Stimulated activated CD8-positive, alpha-beta memory T cell treated with anti-CD3 and anti-CD28 coated beads, Interleukin-4, amount 100 ng/mL, for 1 hour (primary cell): ENCODE data around the gene DCLK1.

ENCODE experiments used
- DNase-seq, 2 donors: peaks; one replicate each; pipeline ENCODE4 v3.0.0-alpha.2; 2020; ENCODE audit warnings: low read depth in 2 of 2, low spot score in 1 of 2

Gene DCLK1

DNA sequence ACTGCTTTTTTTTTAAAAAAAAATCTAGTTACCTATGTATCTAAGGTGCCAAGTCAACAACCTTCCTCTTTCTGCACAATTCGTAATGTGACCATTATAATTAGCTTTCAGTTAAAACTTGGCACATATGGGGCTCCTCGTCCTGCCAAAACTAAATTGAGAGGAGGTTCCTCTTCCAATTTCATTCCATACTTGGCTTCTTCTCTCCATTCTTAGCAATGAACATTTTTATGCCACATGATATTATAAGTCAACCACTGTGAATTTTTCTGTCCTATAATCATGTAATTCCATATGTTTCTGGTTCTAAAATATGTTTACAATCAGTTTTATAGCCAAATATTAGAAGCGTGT is 177.0 kb downstream of the DCLK1 start:
- no peak for DNase-seq

DNA sequence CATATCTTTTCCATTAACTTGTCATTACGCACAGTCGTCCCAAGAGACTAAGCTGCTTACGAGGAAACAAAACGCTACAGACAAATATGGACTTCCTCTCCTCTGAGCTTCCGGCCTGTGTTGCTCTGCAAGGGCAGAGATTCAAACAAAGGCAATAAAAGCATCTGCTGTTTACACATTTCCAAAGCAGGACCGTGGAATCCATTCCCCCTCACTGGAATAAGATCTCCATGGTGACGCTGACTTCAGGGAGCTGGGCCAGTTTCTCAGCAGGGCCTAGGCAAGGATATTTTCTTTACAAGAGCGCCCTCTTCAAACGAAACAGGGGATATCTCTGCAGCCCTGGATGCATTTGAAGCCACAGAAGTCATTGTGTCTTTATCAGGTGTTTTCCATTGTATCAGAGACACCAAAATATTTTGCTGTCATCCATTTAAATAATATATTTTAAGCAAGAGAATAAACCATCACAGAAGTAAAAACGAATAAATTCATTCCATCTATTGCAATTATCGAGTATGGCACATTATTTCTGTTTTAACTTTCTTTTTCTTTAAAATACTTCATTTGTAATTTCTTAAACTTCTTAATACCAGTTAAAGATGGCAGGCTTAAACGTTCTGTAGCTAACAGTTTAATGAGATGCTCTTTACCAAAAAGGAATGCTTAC is 177.5 kb downstream of the DCLK1 start:
- no peak for DNase-seq

DNA sequence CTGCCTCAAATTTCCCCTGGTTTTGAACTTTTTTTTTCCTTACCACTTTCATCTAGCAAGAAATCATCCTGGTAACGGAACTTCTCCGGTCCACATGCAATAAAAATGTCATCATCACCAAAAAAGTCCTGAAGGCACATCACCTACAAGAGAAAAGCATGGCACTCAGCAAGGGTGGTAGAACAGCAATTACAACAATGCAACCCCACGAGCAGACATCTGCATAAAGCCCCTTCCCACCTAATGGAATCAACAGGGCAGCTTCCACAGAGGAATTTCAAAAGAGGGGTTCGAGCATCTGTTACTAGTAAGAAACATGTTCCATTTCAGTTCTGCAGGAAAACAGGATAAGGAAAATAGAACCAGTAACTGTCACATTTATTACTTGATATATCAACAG is 183.9 kb downstream of the DCLK1 start:
- no peak for DNase-seq

DNA sequence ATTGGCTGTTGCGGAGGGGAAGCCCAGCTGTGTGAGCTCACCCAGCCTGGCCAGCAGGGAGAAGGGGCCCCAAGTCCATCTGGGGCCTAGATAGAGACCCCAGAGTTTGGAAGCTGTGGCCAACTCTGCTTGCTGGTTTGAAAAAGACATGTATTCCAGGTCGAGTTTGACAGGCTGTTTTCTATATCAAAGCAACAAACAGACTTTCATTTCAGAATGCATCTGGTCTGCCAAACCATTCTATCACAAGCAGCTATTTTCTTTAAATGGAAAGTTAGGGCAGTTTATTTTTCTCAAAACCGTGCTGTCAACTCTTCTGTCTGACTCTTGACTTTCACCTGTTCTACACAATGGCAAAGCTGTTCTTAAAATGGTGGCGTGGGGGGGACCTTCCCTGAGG is 185.8 kb downstream of the DCLK1 start:
- no peak for DNase-seq

DNA sequence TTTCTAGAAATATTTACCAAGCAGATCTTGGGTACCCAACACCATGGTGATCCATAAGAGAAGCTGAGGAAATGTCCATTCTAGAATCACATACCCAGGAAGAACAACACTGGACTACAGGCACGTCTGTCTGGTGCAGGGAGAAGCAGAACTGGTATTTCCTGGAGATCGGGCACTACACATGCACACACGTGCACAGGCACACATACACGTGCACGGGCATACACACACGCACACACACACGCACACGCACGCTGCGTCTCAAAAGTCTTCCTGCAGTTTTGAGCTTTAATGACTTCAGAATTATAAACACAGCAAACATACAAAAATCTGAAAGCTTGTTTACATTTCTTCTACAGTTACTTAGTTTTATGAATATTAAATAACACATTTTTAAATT is 189.8 kb downstream of the DCLK1 start:
- no peak for DNase-seq

DNA sequence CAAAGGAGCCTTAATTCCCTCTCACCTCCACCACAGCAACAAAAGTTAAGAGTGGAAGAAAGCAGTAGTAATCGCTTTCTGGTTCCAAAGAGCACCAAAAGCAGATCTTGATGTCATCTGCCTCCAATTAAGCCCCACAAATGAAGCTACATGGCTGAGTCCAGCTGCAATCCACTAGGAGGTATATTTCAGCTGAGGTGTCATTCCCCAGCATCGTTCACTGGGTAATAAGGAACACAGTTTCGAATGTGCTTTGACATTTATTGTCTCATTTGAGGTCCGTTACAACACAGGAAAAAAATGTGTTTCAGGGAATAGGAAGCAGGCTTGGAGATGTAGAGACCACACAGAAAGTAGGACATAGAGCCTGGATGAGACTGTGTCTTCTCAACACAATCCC is 190.4 kb downstream of the DCLK1 start:
- no peak for DNase-seq

DNA sequence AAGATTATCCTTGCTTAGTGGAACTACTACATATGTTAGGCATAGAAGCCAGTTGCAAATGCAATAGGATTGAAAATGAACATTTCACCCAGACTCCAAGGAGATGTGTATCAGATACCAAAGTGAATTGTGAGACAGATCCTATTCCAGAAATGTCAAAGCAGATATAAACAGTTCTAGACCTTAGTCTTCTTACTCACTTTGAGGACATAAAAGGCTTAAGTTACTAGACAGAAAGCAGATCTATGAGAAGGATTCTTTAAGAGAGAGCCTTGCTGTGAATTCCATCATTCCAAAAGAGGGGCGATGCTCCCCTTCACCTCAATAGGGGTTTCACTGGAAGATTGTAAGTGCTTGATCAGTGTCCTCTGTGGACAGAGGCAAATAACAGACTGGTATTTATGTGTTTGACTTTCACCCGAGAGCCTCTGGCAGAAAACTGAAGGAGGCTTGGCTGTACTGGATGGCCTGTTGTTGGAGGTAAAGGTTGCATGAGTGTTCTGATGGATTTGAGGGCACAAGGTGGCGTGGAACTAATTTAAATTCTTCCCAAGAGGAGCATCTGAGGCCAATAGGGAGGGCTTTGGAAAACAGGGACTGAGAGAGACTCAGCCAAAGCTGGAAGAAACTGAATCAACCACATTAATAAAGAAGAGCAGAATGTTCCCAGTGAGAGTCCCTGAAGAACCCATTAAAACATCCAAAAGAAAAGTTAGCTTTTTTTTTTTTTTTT is 194.8 kb downstream of the DCLK1 start:
- no peak for DNase-seq

DNA sequence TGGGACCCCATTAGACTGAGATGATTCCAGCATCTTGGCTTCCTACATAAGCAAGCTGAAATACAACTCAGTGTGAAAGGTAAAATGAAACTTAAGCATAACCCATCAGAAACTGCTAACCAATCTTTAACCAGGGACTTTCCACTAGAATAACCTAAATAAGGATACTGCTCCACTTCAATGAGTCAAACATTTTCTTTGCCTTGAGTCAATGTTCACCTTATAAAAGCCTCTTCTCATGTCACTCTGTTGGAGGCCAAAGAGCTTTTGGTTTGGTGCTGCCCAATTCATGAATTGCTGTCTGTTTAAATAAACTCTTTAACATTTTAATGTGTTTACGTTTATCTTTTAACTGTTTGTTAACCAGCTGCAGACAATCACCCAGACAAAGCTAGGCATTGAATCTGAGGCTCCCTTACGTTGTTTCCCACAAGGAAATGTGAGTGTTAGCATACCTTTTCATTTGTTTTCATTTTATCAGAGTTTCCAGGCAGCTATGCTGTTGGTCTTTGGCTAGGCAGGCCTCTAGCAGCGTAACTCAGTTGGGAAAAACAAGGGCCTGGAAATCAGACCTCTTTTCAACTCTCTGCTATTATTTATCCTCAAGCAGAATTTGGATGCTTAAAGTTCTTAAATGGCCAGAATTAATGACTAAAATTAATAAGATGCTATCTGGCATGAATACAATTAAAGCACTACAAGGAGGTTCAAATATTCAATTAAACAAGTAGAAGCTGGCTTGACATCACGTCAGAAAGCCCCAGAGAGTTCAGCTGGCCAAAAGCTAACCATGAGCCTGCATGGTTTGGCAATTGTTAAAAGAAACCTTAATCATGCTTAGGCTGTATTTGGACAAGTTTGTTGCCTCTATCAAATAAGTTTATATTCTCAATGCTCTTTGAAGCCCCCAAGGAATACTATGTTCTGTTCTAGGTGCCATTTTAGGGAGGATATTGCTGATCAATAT is 200.2 kb downstream of the DCLK1 start:
- DNase-seq: no peak

DNA sequence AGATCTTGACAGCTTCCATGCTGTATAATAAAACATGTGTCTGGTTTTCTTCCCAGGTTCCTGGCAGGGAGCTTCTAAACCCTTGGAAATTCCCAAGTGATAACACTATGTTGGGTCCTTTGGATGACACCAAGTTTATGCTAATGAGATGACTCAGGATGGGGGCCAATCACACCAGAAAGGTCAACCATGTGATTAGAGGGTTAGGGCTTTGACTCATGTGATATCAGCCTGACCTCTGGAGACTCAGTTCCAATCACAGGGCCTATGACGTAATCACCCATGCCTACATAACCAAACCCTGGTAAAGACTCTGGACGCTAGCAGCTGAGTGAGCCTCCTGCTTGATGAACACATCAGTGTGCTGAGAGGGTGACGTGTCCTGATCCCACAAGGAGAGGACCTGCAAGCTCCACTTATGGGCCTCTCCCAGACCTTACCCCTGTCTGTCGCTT is 203.6 kb downstream of the DCLK1 start:
- no peak for DNase-seq

DNA sequence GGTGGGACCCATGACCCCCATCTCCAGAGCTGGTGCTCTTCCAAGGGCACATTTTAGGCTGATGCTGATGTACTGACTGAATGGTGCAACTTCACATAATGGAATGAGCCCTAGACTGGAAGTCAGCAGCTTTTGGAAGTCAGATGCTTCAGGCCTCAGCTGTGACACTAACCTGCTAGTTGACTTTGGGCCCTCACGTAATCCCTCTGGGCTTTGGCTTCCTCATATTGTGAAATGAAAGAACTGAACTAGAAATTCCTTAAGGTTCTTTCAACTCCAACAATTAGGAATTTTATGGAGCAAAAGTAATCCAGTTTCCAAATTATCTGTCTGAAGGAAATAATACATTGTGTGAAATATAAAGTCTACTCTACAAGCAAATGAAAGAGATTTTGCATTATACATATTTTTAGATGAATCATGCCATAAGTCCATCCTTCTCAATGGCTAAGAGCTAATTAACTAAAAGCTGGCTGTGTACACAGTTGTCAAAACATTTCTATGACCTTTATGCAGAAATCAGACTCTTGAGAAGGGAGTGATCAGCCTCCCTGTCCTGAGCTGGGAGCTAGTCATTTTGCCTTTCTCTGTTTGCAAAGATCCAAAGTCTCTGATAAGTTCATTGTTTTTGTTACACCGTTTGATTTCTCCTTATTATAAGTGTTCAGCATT is 204.2 kb downstream of the DCLK1 start:
- no peak for DNase-seq

DNA sequence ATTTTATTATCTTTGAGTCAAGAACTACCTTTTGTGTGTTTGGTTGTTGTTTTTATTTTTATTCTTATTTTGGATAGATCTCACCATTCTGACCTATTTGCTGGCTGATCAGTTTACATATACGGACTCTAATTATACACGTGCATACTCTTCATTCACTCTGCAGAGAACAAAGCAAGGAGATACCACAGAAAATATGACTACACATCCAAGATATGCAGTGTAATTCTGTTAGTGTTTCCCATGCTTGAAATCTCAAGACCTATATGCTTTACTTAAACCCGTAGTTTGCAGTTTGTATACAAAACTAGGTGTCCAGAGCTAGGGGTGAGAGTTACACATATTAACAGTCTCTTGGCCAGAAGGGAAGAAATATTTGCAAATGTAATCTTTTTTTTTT is 205.5 kb downstream of the DCLK1 start:
- no peak for DNase-seq

DNA sequence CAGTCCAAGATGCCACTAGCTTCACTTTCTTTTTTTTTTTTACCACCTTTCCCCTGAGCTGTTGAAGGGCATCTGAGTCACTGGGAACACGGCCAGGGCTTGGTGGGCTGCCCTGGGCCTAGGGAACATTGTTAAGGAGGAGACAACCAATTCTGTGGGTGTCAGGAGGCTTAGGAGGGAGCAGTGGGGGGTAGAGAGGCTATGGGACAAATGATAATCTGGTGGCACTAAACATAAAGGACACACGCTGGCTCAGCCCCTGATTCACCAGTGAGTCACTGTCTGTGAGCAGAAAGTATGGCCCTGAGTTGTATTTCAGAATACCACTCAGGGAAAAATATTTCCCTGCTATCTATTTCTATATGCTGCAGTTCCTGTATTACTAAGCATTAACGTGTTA is 207.8 kb downstream of the DCLK1 start:
- no peak for DNase-seq

DNA sequence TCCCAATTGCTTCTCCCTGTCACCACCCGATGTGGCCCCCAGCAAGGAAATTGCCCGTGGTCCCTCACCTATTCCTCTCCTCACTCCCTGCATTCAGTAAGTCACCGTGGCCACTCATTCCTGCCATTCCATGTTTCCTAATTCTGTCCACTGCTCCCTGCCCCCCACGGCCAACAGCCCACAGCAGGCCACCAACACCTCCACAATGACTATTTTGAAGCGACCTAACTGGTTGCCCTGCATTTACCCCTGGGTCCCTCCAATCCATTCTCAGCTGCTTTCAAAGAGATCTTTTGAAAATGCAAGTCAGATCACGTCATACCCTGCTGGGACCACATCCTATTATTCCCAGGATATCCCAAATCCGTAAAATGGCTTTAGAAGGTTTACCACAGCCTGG is 210.4 kb downstream of the DCLK1 start:
- no peak for DNase-seq

DNA sequence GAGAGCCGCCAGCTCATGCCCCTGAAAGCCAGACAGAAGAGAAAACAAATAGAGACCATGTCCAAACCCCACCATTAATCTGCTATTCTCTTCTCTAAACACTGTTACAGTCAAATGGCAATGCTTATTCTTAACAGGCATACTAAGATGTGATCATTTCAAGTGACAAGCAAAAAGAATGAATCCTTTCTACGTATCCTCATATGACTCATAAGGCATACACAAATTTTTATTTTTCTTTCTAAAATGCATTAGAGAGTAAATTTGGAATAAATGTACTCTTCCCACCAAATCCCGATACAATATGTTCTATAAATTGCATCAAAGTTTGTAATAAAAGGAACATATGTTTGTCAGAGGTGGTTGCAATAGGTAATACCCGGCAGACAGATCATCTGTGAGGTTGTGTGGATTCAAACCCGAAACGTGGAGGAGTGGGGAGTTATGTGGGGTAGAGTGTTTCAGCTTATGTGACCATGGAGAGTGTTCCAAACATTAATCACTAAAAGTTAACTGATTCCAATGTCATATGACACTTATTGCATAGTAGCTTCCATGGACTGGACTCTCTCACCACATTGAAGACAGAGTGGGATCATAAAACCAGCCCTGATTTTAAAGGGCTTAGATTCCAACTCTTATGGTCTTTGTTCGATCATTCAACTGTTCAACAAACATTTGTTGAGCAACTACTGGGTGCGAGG is 213.1 kb downstream of the DCLK1 start:
- no peak for DNase-seq

DNA sequence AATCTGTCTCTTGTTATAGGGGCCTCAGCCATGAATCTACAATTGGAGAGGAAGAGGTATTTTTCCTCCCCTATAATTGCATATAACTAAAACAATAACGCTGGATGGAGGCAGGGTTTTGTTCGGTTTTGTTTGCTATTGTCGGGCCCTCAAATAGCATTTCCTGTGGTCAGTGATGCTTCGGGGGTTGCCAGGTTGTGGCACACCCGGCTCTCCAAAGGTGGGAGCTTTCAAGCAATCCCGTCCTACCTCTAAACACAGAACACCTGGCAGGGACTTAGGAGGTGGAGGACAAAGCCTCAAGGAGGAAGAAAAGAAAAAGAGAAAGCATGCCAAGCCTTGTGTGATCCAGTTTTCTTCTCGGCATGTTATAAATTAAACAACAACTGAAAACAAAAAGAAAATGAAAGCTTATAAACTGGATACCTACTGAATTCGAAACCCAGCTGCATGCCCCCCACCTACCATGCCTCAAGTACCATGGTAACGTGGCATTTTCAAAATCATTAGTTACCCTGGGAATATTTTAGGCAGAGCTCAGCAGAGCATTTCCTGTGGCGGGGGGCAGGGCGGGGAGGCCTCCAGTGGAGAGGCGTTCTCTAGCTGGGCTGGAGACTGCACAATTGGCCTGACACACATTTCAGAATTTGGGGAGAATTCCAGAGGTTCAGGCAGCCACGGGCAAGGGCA is 213.8 kb downstream of the DCLK1 start:
- DNase-seq: no peak

DNA sequence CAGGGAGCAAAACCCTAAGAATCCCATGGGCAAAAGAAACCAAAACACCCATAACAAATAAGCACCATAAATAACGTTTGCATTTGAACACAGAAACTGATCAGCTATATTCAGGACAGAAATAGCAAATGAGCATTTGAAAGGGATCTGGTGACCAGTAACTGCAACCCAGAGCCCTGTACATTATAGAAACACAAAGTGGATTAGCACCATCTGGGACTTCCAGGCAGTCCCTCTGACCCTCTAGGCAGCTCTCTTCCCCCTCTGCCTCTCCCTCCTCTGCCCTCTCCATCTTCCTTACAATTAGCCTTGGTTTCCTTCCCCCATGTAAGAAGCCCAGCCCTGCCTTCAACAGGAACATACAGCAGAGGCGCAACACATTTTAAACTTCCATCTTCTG is 215.0 kb downstream of the DCLK1 start:
- DNase-seq: no peak

DNA sequence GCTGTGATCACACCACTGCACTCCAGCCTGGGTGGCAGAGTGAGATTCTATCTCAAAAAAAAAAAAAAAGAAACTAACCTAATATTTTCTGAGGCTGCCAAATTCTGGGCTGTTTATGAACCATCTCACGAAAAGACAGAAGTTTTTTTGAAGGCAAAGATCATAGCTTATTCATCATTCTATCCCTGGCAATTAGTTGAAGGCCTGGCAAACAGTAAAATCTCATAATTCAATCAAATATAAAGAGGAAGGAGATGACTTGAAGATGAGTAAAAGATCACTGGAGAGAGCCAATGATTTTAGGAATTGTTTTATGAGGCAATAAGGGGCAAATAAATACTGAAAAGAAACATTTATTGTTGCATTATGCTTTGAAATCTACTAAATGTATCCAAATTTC is 216.5 kb downstream of the DCLK1 start:
- DNase-seq: no peak

DNA sequence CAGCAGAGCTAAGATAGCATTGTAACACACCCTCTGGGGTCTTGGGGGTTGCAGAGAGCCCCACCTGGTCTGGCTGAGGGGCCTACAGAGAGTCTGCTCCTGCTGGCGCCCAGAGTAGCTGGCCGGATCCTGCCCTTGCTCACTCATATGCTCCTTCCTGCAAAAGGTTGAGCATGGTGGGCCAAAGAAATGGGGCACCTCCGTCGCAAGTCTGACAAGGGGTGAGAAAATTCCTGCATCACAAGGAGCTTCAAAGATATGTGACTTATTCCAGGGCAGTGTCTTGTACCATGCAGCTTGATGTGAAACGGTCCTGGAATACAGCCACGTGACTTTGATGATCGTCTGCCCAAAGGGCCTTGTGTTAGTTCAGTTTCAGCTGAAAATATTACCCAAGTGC is 218.3 kb downstream of the DCLK1 start:
- DNase-seq: no peak

DNA sequence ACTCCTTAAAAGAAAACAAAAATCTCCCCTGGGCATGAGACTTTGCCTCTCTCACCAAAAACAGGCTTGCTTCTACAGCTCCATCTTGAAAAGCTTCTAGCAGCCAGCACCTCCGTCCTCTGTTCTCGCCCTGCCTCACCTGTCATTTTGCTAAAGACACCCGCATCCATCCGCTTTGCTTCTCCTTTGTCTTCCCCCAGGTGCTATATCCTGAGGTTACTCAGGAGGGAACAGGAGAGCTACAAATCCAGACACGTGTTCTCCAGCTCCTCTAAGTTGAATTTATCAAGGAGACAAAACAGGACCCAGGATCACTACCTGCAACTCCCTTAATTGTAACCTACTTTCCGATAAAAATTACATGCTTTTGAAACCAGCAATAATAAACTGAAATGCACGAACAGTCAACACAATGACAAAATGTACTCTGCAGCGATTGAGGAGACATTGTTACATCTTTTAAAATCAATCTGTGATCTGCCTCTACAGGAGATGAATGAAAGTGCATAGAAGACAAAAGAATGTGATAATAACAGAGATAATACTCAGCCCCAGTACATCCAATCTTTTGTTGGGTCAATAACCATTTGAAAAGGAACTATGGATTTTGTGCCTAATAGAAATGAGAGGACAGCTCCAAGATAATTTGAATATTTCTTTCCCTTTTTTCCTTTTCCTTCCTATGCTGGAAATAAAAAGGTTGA is 221.2 kb downstream of the DCLK1 start:
- DNase-seq: no peak

DNA sequence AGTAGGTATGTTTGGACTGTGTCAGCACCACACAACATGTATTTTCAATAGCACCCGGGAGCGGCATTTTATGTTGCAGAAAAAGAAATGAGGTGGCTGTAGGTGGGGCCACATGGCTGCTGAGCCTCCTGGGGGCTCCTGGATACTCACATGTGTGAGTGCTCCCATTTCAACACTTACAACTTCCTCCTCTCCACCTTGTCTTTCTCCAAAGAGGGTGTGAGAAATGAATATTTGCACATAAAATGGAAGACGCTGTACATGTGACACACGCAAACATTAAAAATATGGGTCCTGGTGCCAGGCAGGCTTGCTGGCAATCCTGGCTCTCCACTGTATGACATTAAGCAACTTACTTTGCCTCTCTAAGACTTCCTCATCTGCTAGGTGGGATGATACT is 222.1 kb downstream of the DCLK1 start:
- DNase-seq: no peak
